Loucy (cell line): ENCODE results near the gene DNAH6.

Source experiments
- EZH2phosphoT487 ChIP-seq: fragments of 200-600 bp; IDR thresholded peaks from 2 replicates; pipeline ENCODE4 v1.6.1; 2018; ENCODE audit warnings: antibody characterized with exemption, mild to moderate bottlenecking, moderate library complexity, borderline replicate concordance
- TF ChIP-seq, protein P1 (sequence below): fragments of 200-600 bp; sonication (generic); conservative IDR thresholded peaks from 2 replicates; pipeline ENCODE4 v1.5.1; 2014; ENCODE audit warnings: mild to moderate bottlenecking, antibody characterized with exemption, low read length

DNA sequence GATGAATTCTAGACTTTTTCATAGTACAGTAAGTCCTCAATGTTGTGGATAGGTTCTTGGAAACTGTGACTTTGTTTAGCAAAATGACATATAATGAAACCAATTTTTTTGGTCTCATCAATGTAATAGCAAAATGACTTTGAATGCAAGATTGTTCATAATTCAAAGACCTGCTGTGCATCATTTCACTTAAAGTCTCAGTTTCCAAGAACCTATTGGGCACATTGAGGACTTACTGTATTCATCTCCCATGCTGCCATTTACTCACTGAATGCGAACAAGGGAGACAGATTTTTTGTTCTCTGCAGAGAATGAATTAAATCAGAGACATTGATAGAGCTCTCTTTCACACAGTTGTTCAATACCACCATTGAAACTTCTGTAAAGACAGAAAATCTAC, 211.0 kb downstream of the DNAH6 start:
- TF ChIP-seq, protein P1, sequence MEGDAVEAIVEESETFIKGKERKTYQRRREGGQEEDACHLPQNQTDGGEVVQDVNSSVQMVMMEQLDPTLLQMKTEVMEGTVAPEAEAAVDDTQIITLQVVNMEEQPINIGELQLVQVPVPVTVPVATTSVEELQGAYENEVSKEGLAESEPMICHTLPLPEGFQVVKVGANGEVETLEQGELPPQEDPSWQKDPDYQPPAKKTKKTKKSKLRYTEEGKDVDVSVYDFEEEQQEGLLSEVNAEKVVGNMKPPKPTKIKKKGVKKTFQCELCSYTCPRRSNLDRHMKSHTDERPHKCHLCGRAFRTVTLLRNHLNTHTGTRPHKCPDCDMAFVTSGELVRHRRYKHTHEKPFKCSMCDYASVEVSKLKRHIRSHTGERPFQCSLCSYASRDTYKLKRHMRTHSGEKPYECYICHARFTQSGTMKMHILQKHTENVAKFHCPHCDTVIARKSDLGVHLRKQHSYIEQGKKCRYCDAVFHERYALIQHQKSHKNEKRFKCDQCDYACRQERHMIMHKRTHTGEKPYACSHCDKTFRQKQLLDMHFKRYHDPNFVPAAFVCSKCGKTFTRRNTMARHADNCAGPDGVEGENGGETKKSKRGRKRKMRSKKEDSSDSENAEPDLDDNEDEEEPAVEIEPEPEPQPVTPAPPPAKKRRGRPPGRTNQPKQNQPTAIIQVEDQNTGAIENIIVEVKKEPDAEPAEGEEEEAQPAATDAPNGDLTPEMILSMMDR = no peak
- no peak for TF ChIP-seq EZH2phosphoT487
